ENCODE results near the gene ID4.

ID4 gene

DNA sequence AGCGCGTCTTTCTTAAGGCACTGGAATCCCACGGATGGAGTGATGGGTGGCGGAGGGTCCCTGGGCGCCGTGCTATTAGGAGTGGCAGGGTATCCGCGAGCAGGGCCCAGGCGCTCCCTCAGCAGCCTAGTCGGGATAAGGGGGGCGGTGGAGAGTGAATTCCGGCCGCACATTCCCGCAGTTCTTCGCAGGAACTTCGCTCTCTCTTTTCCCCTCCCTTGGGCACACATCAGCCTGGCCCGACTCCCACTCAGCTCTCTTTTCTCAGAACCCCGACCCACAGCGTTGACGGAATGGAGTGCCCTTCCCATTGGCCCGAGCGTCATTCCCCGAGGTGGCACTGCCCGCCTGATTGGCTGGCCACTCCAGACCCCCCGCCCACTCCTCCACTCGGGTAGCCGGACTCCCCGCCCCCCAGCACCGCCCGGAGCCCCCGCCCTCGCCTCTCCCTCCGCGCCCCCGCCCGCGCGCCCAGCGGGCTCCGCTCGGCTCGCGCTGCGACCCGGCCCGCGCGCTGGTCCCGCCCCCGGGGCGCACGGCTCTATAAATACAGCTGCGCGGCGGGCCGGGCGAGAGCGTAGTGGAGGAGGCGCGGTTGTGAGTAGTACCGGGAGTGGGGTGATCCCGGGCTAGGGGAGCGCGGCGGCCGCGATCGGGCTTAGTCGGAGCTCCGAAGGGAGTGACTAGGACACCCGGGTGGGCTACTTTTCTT, at the start of gene ID4:
ID4 (plus strand) TSS at position 572 of the 712 bp plus-strand sequence. CDS start 385 bp downstream, outside the sequence.
- DNase-seq (ENCODE audit: low spot score): peak; percentile 99

DNA sequence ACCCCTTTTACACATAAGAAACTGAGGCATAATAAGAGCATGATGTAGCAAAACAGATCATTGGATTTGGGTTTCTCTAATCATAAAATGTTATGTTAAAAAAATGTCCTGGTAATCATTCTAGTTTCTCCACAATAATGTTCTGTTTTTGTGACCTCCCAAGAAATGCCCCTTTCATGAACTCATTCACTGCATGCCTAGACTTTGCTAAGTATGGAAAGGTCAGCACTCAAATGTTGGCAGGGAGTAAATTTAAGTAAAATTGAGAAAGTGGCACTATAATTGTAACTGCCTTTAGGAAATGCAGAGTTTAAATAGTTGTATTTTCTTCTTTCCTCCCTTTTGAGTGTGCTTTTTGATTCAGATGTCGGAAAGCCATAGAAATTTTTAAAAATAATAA, 48.5 kb upstream of the ID4 start:
- DNase-seq (ENCODE audit: low spot score): no peak

DNA sequence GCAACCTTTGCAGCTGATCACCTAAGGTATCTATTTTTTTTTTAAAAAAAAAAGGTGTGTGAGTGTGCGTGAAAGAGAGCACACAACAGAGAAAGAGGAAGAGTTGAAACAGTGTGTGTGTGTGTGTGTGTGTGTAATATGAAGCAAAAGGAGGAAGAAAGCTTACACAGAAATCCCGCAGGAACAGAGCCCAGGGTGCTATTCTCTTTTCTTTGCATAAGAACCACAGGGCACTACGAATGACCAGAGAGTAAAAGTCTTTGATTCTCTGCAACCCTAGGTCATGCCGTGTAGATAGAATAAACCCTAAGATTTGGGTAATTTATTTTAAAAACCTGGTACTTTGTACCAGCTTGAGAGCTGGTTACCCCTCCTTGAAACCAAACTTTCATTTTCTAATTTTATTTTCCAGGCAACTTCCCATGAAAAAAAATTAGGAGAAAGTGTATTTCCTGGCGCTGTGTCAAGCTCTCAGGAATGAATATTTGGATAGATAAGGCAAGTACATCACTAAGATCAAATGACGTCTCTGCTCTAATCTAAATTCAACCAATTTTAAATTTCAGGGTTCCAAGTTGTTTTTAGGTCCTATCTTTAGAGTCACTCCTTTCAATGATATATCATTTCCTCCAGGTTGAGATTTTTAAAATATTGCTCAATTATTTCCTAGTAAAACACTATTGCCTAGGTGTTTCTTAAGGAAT, 47.9 kb upstream of the ID4 start:
- no peak for DNase-seq (ENCODE audit: low spot score)

- no peak for DNase-seq (ENCODE audit: low spot score)
These were observed 45.9 kb upstream of the ID4 start for GRCh38 chr6:19791267-19791666.

DNA sequence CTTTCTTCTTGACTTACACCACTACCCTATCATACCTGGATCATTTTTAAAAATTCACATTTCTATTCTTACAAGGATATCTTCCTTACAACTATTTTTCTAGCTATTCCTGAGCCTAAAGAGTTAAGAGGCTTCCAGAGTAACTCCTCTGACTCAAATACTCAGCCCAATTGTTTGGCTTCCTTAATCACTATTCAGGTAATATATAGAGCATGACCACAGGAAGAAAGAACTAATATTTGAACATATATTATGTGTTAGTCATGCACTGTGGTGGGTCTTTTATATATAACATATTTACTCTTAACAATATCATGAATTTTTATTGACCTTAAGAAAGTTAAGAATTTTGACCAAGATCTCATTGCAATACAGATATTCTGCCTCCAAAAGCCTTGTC, 42.0 kb upstream of the ID4 start:
- no peak for DNase-seq (ENCODE audit: low spot score)

- DNase-seq (ENCODE audit: low spot score): no peak
These were observed 40.7 kb upstream of the ID4 start for GRCh38 chr6:19796452-19796851.

- DNase-seq (ENCODE audit: low spot score): no peak
These were observed 38.8 kb upstream of the ID4 start for GRCh38 chr6:19798362-19798761.

GRCh38 chr6:19802656-19803055, 34.5 kb upstream of the ID4 start:
- no peak for DNase-seq (ENCODE audit: low spot score)

DNA sequence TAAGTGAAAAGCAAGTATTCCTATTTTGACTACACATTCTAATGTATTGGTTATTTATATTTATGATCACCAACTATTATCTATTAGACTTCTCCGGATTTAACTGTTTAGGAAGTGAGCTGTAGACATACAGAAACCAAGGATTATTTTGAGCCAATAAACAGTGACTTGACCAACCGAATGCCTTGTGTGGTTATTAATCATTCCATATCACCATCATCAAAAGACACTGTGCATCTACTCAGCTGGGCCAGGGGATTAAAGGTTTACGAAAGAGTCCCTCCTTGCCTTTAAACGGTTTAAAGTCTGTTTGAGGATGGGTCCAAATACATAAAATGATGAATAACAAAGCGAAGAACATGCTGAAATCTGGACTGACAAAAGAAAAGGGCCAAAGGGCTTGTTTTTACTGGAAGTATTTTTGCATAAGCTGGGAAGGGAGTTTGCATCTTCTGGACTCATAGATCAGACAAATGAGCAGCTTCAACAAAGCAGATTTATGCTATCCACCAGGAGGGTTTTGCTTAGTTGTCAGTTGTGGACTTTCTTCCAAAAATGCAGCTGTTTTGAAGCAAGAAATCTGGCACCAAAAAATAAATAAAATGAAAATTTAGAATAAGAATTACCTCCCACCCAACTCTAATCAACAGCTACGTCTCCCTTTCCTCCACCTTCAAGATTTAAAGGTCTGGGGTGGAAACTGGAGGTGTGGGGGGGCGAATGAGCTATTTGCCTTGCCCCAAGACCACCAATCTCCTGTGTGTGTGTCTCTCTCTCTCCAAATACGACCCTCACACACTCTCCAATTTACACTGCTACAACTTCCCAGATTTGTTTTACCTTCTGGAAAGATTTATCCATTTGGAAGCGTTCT, 33.6 kb upstream of the ID4 start:
- no peak for DNase-seq (ENCODE audit: low spot score)

- DNase-seq (ENCODE audit: low spot score): peak; percentile 78
These were observed 32.7 kb upstream of the ID4 start for GRCh38 chr6:19804205-19805128.

DNA sequence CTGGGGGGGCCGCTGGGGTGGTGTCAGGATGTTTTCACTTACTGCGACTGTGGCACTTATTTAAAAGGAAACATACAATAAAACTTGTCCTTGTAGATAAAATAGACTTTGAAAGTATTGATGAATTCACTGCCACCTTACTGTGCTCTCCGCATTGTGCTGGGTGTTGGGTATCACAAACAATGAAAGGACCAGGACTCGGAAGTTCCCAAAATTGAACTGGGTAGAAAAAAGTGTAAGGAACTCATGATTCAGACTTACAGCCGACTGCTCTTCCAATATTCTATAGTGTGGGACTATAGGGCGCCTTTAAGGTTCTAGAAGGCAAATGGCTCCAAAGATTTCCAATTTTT, 32.1 kb upstream of the ID4 start:
- DNase-seq (ENCODE audit: low spot score): peak; percentile 12

DNA sequence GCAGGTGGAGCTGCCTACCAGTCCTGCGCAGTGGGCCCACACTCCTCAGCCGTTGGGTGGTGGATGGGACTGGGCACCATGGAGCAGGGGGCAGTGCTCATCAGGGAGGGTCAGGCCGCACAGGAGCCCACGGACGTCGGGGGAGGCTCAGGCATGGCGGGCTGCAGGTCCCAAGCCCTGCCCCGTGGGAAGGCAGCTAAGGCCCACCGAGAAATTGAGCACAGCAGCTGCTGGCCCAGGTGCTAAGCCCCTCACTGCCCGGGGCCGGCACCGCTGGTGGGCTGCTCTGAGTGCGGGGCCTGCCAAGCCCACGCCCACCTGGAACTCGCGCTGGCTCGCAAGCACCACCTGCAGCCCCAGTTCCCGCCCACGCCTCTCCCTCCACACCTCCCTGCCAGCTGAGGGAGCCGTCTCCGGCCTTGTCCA, 30.2 kb upstream of the ID4 start:
- no peak for DNase-seq (ENCODE audit: low spot score)

GRCh38 chr6:19811397-19812079, 25.6 kb upstream of the ID4 start:
- no peak for DNase-seq (ENCODE audit: low spot score)

DNA sequence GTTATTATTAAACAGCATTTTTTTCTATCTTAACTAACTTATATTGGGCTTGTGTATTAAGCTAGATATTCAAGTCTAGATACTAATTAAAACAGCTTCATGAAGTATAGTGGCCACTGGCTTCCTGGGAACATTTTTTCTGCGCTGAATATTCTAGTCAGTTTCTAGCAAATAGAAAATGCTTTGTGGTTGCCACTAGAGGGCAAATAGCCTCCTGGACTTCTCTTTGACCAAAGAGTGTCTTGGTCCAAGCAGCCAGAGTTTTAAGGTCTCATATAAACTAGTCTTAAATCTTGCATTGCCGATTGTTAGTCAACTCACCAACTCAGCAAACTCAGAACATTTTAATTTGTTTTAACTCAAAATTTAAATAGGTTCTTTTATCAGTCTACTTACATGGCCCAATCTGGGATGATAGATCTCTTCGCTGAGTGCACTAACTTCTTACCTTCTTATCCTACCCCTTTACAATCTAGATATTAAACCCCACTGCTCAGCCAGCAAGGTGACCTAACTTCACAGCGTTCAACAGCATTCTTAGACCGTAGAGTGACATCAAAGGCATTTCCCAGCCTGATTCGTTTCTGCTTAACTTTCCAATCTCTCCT, 24.6 kb upstream of the ID4 start:
- peak; percentile 26 for DNase-seq (ENCODE audit: low spot score)

GRCh38 chr6:19818805-19819204, 18.4 kb upstream of the ID4 start:
- DNase-seq (ENCODE audit: low spot score): no peak

DNA sequence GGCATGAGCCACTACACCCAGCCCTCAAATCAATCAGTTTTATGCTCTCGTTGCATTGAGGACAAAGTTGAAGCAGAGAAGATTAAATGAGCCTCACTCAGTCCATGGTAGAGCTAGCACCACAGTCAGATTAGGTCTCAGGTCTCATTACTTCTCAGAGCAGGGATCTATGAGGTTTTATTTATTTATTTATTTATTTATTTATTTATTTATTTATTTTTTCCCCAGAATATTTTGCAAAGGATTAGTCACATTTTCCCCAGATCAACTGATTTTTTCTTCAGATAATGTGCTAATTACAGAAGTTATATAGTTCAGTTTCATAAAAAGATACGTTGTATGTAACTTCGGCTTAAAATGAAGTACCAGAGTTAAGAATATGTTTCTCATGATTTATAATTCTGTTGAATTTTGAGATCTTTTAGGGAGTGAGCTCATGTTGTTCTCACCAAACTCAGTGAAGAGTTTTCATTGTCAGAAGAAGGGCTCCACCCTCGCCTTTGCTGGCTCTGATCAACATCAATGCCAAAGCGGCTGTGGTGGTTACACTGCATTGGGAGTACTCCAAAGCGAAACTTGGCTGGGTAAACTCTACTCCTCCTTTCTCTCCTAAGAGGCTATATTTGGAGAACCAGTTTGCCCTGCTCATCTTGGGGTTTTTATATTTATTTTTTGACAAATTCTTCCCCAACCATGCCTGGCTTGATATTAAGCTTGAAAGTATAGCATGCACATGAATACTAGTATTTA, 12.9 kb upstream of the ID4 start:
- DNase-seq (ENCODE audit: low spot score): no peak

GRCh38 chr6:19827247-19827646, 9.9 kb upstream of the ID4 start:
- DNase-seq (ENCODE audit: low spot score): no peak

GRCh38 chr6:19827903-19828302, 9.3 kb upstream of the ID4 start:
- no peak for DNase-seq (ENCODE audit: low spot score)

- peak; percentile 62 for DNase-seq (ENCODE audit: low spot score)
These were observed 7.0 kb upstream of the ID4 start for GRCh38 chr6:19830171-19830570.

GRCh38 chr6:19831358-19831757, 5.8 kb upstream of the ID4 start:
- DNase-seq (ENCODE audit: low spot score): no peak
